Prostate gland (tissue), 2 donors: Measurements from ENCODE around the gene GPSM1. TPM values are rescaled to one million over a fixed set of nuclear protein-coding genes. Genes with fewer than 3 reads are reported as not detected.

Experiments used
- DNase-seq: peaks from one replicate; pipeline ENCODE4 v3.0.0-alpha.2; 2019; ENCODE audit warnings: low spot score
- H3K27ac ChIP-seq, 2 donors: fragments of 200-600 bp; sonication (generic); 2 replicates each; pipeline ENCODE4 v1.5.1; 2017 to 2019
- H3K27me3 ChIP-seq: fragments of 200-600 bp; sonication (generic); replicated peaks from 2 replicates; pipeline ENCODE4 v1.5.1; 2019; ENCODE audit not compliant: insufficient read depth
- H3K36me3 ChIP-seq, 2 donors: fragments of 200-600 bp; sonication (generic); 1 replicate in 1 of 2; 2 replicates in 1 of 2; pipeline versions ENCODE4 v1.5.1 to v1.8.1; 2017 to 2019
- H3K4me1 ChIP-seq: fragments of 200-600 bp; sonication (generic); replicated peaks from 2 replicates; pipeline ENCODE4 v1.5.1; 2019
- H3K4me3 ChIP-seq, 2 donors: fragments of 200-600 bp; sonication (generic); 2 replicates each; pipeline ENCODE4 v1.5.1; 2017 to 2019
- H3K9me3 ChIP-seq: fragments of 200-600 bp; sonication (generic); 2 replicates; pipeline ENCODE4 v1.5.1; 2017
- POLR2A ChIP-seq: fragments of 450-650 bp; IDR thresholded peaks from one replicate; pipeline ENCODE4 v1.6.1; 2016; ENCODE audit warnings: antibody characterized with exemption, mild to moderate bottlenecking
- POLR2AphosphoS5 ChIP-seq: sonication (generic); formaldehyde crosslinking; IDR thresholded peaks from one replicate; pipeline ENCODE4 v1.6.1; 2017; ENCODE audit warnings: antibody characterized with exemption
- WGBS: methylation state at CpG from one replicate; pipeline ENCODE4 v1.1.5; 2018; 5-methylcytosine and 5-hydroxymethylcytosine counted together
- intact Hi-C: fragments of 100-400 bp; cut with DNase I; formaldehyde crosslinking; loops from one replicate; pipeline ENCODE4 v1.14.2; 2022
- total RNA-seq, 2 donors: library from RNA; depleted of rRNA; stranded (reverse); fragments of >200 nt; gene quantifications; one replicate each; pipeline ENCODE4 v1.1.0, GENCODE V29; 2016
- TF ChIP-seq, protein P1 (sequence below), 4 experiments: fragments of 200-600 bp in 2 of 4; fragments of 450-650 bp in 2 of 4; sonication (generic) in 2 of 4; IDR thresholded peaks; 1 replicate in 3 of 4; 2 replicates in 1 of 4; pipeline ENCODE4 v1.5.1; 2016 to 2019; ENCODE audit warnings: antibody characterized with exemption in 4 of 4, mild to moderate bottlenecking in 2 of 4, moderate library complexity in 2 of 4

GPSM1 gene
- total RNA-seq, 2 donors from 2014 or later = 11.3 to 89.2 TPM

GRCh38 chr9:136299541-136299940, 27.8 kb upstream of the GPSM1 start:
- Histone ChIP-seq H3K27me3 (no peaks in the 10 kb centered on the region), H3K36me3 (no peaks in the 10 kb centered on the region), H3K4me1 (no peaks in the 10 kb centered on the region), H3K4me3 (no peak overlapping the region), H3K27ac (no peak overlapping the region), H3K9me3 (no peaks in the 10 kb centered on the region)
- TF ChIP-seq POLR2A = no peak
- no peak for TF ChIP-seq POLR2AphosphoS5
- TF ChIP-seq, protein P1, sequence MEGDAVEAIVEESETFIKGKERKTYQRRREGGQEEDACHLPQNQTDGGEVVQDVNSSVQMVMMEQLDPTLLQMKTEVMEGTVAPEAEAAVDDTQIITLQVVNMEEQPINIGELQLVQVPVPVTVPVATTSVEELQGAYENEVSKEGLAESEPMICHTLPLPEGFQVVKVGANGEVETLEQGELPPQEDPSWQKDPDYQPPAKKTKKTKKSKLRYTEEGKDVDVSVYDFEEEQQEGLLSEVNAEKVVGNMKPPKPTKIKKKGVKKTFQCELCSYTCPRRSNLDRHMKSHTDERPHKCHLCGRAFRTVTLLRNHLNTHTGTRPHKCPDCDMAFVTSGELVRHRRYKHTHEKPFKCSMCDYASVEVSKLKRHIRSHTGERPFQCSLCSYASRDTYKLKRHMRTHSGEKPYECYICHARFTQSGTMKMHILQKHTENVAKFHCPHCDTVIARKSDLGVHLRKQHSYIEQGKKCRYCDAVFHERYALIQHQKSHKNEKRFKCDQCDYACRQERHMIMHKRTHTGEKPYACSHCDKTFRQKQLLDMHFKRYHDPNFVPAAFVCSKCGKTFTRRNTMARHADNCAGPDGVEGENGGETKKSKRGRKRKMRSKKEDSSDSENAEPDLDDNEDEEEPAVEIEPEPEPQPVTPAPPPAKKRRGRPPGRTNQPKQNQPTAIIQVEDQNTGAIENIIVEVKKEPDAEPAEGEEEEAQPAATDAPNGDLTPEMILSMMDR (IDR thresholded peaks at IDR 0.05) = no peak
- DNase-seq = no peak
- intact Hi-C loops = no loop called here
- WGBS = 57% methylated on average over 7 of the region's 7 CpGs

DNA sequence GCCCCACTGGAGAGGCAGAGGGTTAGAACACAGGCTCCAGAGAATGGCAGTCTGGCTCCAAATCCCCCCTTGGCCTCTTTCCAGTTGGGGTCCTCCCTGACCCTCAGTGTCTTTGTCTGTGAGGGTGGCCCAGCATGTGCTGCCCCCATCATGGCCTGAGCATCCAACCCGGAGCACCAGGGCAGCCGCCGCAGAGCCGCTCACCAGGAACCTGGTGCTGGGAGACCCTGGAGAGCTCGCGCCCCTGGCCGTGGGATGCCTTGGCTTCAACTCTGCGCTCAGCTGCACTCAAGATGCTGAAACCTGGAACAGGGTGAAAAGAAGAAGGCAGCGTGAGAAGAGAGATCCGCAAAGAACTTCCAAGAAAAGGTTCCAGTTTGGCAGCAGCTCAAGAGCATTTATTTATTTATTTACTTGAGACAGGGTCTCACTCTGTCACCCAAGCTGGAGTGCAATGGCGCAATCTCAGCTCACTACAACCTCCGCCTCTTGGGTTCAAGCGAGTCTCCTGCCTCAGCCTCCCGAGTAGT, 27.3 kb upstream of the GPSM1 start:
- Histone ChIP-seq H3K27me3 (no peaks in the 10 kb centered on the region), H3K4me3 (no peak overlapping the region), H3K9me3 (no peaks in the 10 kb centered on the region), H3K36me3 (no peaks in the 10 kb centered on the region), H3K4me1 (no peaks in the 10 kb centered on the region), H3K27ac (no peak overlapping the region)
- intact Hi-C loops = no loop called here
- WGBS = 84% methylated on average over 14 of the region's 14 CpGs
- no peak for DNase-seq
- TF ChIP-seq, protein P1 (IDR thresholded peaks at IDR 0.05) = no peak
- TF ChIP-seq POLR2AphosphoS5 = no peak
- TF ChIP-seq POLR2A = no peak

- TF ChIP-seq POLR2A = no peak
- TF ChIP-seq, protein P1 (IDR thresholded peaks at IDR 0.05) = no peak
- no peaks in the 10 kb centered on the region for H3K9me3 ChIP-seq
- intact Hi-C loops = no loop called here
- 93% methylated on average over 13 of the region's 13 CpGs for WGBS
- H3K36me3 ChIP-seq = no peaks in the 10 kb centered on the region
- H3K4me1 ChIP-seq = no peaks in the 10 kb centered on the region
- no peak overlapping the region for H3K4me3 ChIP-seq
- H3K27ac ChIP-seq = no peak overlapping the region
- DNase-seq = no peak
- no peaks in the 10 kb centered on the region for H3K27me3 ChIP-seq
These were observed 26.5 kb upstream of the GPSM1 start for GRCh38 chr9:136300866-136301265.

DNA sequence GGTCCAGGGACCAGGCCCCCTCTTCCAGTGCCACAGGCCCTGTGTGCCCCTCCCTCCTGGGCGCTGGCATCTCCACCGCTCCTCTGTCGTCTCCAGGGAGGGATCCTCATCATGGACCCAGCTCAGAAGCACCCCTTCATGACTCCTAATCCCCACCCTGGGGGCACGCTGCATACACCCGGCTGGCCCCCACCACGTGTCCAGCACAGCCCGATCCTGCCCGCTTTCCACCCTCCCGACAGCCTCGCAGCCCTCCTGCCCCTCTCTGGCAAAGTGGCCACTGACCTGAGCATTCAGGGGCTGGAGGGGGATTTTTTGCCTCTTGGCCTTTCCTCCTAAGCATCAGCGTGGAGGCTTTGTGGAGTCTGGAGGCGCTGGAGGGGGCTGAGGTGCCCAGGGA, 24.8 kb upstream of the GPSM1 start:
- no peak for DNase-seq
- no peaks in the 10 kb centered on the region for H3K27me3 ChIP-seq
- WGBS = 92% methylated on average over 12 of the region's 12 CpGs

More for the DNA sequence above, 24.8 kb upstream of the GPSM1 start:
- Histone ChIP-seq H3K9me3 (no peaks in the 10 kb centered on the region), H3K36me3 (no peaks in the 10 kb centered on the region), H3K4me3 (no peak overlapping the region), H3K4me1 (no peaks in the 10 kb centered on the region), H3K27ac (no peak overlapping the region)
- intact Hi-C loops = no loop called here
- no peak for TF ChIP-seq POLR2AphosphoS5
- TF ChIP-seq POLR2A = no peak
- TF ChIP-seq, protein P1 (IDR thresholded peaks at IDR 0.05) = no peak
